HG03045 (cell line): ENCODE data around the gene IZUMO4.

Experiments
- ATAC-seq: cut with Tn5 transposase; IDR thresholded peaks from one replicate; pipeline ENCODE4 v1.9.1; 2021; ENCODE audit warnings: mild to moderate bottlenecking, moderate library complexity; ENCODE audit not compliant: unreplicated experiment

IZUMO4 gene

DNA sequence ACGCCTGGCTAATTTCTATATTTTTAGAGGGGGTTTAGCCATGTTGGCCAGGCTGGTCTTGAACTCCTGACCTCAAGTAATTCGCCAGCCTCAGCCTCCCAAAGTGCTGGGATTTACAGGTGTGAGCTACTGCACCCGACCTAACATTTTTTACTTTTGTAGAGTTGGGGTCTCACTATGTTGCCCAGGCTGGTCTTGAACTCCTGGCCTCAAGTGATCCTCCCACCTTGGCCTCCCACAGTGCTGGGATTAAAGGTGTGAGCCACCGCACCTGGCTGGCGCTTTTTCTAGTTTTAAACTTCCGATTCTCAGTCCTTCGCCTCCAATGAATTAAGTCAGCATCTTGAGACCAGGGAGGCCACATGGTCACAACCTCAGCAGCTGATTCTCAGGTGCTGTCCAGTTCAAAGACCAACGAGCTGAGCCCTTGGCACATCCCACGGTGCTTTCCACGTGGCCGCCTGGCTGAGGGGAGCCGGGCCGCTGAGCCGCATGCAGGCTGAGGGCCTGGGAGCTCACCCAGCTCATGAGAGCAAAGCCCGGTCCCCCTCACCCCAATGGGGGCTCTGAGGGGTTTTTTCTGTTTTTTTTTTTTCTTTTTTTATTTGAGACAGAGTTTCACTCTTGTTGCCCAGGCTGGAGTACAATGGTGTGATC is 45.6 kb downstream of the IZUMO4 start:
- no peak for ATAC-seq

DNA sequence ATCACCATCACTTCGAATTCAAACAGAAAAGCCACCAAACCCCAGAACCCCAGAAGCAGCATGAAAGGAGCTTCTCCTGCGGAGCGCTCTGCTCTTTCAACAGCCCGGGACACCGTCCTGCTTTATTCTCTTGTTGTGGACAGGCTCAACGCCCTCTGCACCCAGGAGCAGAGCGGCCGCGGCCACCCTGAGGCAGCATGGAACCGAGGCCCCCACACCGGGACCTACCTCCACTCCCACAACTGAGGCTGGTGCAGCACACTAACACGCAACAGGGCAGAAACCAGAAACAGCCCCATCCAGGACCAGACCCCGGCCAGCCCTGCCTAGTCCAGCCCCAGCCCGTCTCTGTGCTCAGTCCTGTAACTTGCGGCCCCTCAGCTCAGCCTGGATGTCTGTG is 47.5 kb downstream of the IZUMO4 start:
- no peak for ATAC-seq

DNA sequence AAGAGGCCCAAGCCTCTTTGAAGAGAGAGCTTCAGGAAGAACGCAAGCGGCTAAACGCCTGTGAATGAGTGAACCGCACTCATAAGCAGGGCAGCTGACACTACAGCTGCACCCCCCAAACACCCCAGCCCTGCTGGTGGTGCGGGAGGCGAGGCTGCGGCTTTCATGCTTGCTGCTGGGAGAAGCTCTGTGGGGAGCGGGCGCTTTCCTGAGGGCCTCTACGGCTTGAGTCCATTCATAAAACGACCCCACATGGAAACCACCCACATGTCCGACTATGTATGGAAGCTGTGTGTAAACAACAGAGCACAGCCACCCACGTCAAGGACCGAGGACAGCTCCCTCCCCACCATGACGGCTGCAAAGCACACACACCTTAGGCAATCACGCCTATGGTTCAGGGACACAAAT is 49.1 kb downstream of the IZUMO4 start:
- ATAC-seq = no peak

DNA sequence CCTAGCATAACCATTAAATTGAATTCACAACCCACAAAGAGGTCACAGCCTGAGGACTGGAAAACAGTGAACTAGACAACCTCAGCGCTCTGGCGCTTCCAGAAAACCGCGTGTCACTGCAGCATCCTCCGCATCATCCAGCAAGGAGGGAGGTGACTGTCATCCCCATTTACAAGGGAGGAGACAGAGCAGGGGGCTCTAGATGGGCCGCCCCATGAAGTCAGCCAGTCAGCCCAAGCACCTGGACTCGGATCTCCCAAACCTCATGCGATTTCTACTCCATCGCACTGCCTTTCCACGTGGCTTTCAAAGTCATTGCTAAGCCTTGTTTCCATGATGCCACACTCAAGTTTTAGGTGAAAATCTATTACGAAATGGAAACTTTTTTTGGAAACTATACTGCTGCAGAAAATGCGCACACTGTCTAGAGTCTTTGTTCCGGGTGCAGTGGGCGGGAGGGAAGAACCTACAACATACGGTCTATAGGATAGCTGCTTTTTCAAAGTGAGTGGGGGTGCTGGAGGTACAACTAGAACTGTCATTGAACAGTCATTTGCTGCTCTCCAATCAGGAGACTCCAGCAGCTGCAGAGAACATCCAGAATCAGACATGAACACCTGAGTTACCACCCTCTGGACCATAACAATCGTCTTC is 51.9 kb downstream of the IZUMO4 start:
- ATAC-seq = no peak
